Measurements from ENCODE around the gene PRR12. TPM values are rescaled to one million over a fixed set of nuclear protein-coding genes. Genes with fewer than 3 reads are reported as not detected.

PRR12 gene
- total RNA-seq, 1 donor from 2014 or later: 7.8 TPM

GRCh38 chr19:49594157-49594992 lies 3.4 kb downstream of the PRR12 start:
- TF ChIP-seq, protein P1, sequence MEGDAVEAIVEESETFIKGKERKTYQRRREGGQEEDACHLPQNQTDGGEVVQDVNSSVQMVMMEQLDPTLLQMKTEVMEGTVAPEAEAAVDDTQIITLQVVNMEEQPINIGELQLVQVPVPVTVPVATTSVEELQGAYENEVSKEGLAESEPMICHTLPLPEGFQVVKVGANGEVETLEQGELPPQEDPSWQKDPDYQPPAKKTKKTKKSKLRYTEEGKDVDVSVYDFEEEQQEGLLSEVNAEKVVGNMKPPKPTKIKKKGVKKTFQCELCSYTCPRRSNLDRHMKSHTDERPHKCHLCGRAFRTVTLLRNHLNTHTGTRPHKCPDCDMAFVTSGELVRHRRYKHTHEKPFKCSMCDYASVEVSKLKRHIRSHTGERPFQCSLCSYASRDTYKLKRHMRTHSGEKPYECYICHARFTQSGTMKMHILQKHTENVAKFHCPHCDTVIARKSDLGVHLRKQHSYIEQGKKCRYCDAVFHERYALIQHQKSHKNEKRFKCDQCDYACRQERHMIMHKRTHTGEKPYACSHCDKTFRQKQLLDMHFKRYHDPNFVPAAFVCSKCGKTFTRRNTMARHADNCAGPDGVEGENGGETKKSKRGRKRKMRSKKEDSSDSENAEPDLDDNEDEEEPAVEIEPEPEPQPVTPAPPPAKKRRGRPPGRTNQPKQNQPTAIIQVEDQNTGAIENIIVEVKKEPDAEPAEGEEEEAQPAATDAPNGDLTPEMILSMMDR (conservative IDR thresholded peaks at IDR 0.05; ENCODE audit: low read depth, low read length): no peak
- no peak overlapping the region for H3K4me3 ChIP-seq (ENCODE audit: low read depth, low read length)
- no peak for DNase-seq (ENCODE audit: low read depth)

- TF ChIP-seq, protein P1 (conservative IDR thresholded peaks at IDR 0.05; ENCODE audit: low read depth, low read length): no peak
- DNase-seq (ENCODE audit: low read depth): no peak
- no peak overlapping the region for H3K4me3 ChIP-seq (ENCODE audit: low read depth, low read length)
Observed at GRCh38 chr19:49594993-49595818, 4.2 kb downstream of the PRR12 start.

GRCh38 chr19:49595819-49596404 lies 4.9 kb downstream of the PRR12 start:
- TF ChIP-seq, protein P1 (conservative IDR thresholded peaks at IDR 0.05; ENCODE audit: low read depth, low read length): no peak
- no peak overlapping the region for H3K4me3 ChIP-seq (ENCODE audit: low read depth, low read length)
- DNase-seq (ENCODE audit: low read depth): no peak

- TF ChIP-seq, protein P1 (conservative IDR thresholded peaks at IDR 0.05; ENCODE audit: low read depth, low read length): no peak
- no peak for DNase-seq (ENCODE audit: low read depth)
- H3K4me3 ChIP-seq (ENCODE audit: low read depth, low read length): no peak overlapping the region
Observed at GRCh38 chr19:49596407-49596806, 5.4 kb downstream of the PRR12 start.

- no peak for DNase-seq (ENCODE audit: low read depth)
- H3K4me3 ChIP-seq (ENCODE audit: low read depth, low read length): no peak overlapping the region
- TF ChIP-seq, protein P1 (conservative IDR thresholded peaks at IDR 0.05; ENCODE audit: low read depth, low read length): no peak
Observed at GRCh38 chr19:49596954-49597702, 6.1 kb downstream of the PRR12 start.

GRCh38 chr19:49597703-49597974 lies 6.7 kb downstream of the PRR12 start:
- TF ChIP-seq, protein P1 (conservative IDR thresholded peaks at IDR 0.05; ENCODE audit: low read depth, low read length): no peak
- DNase-seq (ENCODE audit: low read depth): no peak
- no peak overlapping the region for H3K4me3 ChIP-seq (ENCODE audit: low read depth, low read length)

Data from epithelial cell of proximal tubule (primary cell).